ENCODE results near the gene SEC14L3.

The SEC14L3 gene

DNA sequence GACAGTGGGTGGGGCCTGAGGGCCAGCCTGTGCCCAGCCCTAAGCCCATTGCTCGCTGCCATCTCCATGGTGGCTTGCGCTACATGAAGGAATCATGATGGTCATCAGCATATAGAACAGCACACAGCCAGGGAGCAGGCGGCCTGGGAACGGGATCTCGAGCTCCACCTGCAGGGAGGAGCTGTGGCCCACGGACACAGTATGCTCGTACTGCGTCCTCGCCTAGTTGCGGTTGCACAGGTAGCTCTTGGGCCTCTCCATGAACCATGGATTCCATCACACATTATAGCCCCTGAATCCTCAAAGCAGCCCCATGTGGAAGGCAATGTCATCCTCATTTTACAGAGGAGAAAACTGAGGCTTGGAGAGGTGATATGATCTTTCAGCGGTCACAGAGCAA is 18.6 kb upstream of the SEC14L3 start:
- no peak overlapping the region for H3K4me3 ChIP-seq (ENCODE audit: control insufficient read depth, low read depth, low read length)
- no peak for DNase-seq (ENCODE audit: low read depth)
- TF ChIP-seq, protein P1, sequence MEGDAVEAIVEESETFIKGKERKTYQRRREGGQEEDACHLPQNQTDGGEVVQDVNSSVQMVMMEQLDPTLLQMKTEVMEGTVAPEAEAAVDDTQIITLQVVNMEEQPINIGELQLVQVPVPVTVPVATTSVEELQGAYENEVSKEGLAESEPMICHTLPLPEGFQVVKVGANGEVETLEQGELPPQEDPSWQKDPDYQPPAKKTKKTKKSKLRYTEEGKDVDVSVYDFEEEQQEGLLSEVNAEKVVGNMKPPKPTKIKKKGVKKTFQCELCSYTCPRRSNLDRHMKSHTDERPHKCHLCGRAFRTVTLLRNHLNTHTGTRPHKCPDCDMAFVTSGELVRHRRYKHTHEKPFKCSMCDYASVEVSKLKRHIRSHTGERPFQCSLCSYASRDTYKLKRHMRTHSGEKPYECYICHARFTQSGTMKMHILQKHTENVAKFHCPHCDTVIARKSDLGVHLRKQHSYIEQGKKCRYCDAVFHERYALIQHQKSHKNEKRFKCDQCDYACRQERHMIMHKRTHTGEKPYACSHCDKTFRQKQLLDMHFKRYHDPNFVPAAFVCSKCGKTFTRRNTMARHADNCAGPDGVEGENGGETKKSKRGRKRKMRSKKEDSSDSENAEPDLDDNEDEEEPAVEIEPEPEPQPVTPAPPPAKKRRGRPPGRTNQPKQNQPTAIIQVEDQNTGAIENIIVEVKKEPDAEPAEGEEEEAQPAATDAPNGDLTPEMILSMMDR (conservative IDR thresholded peaks at IDR 0.05; ENCODE audit: control insufficient read depth, insufficient read depth, low read depth, low read length) = no peak

DNA sequence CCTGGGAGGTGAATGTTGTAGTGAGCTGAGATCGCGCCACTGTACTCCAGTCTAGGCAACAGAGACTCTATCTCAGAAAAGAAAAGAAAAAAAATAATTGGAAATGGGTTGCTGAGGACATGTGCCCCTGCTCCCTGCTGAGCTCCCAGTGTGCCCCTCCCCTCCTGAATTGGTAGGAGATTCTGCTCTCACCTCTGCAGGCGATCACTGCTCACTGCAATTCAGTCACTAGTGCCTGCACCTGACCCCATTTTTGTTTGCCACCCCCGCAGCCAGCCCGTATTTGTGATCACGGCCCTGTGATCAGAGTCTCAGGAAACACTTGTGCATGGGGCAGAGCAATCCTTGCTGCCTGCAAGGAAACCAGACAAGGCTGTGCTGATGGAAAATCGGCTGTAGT is 16.3 kb upstream of the SEC14L3 start:
- TF ChIP-seq, protein P1 (conservative IDR thresholded peaks at IDR 0.05; ENCODE audit: control insufficient read depth, insufficient read depth, low read depth, low read length) = no peak
- DNase-seq (ENCODE audit: low read depth) = no peak
- H3K4me3 ChIP-seq (ENCODE audit: control insufficient read depth, low read depth, low read length) = no peak overlapping the region

DNA sequence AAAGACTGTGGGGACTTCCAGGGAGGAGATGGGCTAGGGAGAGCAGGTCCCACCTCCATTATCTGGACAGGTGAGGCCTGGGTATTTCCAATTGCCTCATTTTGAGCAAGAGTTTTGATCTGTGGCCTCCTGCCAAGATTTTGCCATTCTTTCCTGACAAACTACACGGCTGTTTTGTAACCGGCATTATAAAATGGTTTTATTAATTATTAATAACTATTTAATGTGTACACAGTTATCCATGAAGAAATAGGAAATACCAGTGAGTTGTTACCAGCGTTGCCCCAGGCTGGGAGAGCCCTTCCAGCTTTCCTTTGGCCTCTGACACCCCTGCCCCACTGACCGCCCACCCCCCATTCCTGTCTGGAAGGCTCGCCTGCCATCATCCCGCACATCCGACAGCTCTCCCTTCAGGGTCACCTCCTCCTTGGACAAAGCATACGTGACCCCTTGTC is 14.9 kb upstream of the SEC14L3 start:
- no peak overlapping the region for H3K4me3 ChIP-seq (ENCODE audit: control insufficient read depth, low read depth, low read length)
- no peak for DNase-seq (ENCODE audit: low read depth)
- TF ChIP-seq, protein P1 (conservative IDR thresholded peaks at IDR 0.05; ENCODE audit: control insufficient read depth, insufficient read depth, low read depth, low read length) = no peak

DNA sequence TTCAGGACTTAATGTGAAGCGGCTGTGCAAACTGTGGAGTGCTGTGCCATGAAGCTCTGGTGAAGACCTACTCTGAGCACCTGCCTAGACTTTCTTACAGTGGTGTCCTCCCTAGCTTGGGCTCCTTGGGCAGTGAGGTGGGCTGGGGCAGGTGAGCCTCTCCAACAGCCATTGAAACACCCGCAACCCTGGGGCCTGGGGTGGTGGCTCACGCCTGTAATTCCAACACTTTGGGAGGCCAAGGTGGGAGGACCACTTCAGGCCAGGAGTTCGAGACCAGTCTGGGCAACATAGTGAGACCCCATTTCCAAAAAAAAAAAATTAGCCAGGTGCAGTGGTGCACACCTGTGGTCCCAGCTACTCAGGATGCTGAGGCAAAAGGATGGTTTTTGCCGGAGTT is 14.3 kb upstream of the SEC14L3 start:
- no peak for DNase-seq (ENCODE audit: low read depth)
- no peak overlapping the region for H3K4me3 ChIP-seq (ENCODE audit: control insufficient read depth, low read depth, low read length)
- TF ChIP-seq, protein P1 (conservative IDR thresholded peaks at IDR 0.05; ENCODE audit: control insufficient read depth, insufficient read depth, low read depth, low read length) = no peak

DNA sequence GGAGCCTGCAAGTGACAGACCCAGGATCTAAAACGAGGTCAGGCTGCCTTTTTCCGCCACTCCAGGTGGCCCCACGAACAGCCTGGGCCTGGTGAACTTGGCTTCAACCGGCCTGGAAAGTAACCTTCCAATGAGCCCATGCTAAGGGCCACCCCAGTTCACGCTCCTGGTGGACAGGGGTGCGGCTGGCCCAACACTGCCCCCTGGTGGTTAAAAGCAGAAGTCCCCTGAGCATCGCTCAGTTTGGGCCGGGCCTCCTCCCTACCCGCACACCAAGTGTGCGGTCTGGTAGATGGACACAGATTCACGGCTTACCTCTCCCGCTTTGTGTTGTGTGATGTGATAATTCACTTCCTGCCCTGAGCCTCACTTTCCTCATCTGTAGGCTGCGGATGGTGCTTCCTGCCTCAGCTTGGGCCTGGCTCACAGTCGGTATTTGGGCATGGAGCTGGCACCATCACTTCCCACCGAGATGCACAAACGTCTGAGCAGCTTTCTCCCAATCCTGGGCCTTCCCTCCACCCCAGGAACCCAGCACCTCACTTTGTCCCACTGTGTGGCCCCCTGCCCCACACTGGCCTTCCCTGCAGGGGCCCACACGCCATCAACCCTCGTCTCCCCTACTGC is 13.7 kb upstream of the SEC14L3 start:
- TF ChIP-seq, protein P1 (conservative IDR thresholded peaks at IDR 0.05; ENCODE audit: control insufficient read depth, insufficient read depth, low read depth, low read length) = peak; percentile 91
- no peak overlapping the region for H3K4me3 ChIP-seq (ENCODE audit: control insufficient read depth, low read depth, low read length)
- peak; percentile 48 for DNase-seq (ENCODE audit: low read depth)

DNA sequence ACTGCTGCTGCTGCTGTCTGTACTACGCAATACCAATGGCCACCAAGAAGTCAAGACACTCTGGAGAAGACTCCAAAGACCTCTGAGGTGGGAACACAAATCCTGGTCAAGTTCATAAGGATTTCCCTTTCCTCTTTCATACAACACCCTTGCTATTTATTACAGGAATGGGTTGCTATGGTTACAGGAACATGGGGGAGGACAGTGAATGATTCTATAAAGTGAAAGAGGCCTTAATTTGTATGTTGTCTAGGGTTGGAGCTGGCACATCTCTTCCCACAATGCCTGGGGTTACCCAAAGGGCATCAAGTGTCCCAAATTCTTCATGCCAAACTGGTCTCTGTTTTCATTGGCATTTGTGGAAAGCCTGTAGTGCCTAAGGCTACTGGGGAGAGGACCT is 11.4 kb upstream of the SEC14L3 start:
- no peak for DNase-seq (ENCODE audit: low read depth)
- TF ChIP-seq, protein P1 (conservative IDR thresholded peaks at IDR 0.05; ENCODE audit: control insufficient read depth, insufficient read depth, low read depth, low read length) = no peak
- H3K4me3 ChIP-seq (ENCODE audit: control insufficient read depth, low read depth, low read length) = no peak overlapping the region

DNA sequence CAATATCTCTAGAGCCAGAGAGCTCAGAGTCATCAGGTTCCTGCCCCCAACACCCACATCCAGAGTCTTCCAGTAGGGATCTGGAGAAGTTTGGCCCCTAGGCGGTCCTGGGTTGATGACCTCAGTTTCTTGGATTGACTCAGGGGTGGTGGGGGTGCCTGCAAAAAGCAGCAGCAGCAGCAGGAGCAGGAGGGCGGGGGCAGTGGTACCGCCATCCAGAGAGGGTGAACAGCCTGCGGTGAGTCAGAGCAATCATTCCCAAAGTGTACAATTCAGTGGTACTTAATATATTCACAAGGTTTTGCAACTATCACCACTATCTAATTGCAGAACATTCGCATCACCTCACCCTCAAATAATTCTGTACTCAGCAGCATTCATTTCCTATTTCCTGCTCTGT is 9.9 kb upstream of the SEC14L3 start:
- DNase-seq (ENCODE audit: low read depth) = peak; percentile 61
- TF ChIP-seq, protein P1 (conservative IDR thresholded peaks at IDR 0.05; ENCODE audit: control insufficient read depth, insufficient read depth, low read depth, low read length) = no peak
- H3K4me3 ChIP-seq (ENCODE audit: control insufficient read depth, low read depth, low read length) = no peak overlapping the region
